Activated CD8-positive, alpha-beta T cell treated with anti-CD3 and anti-CD28 coated beads for 36 hours (primary cell): ENCODE data around the gene P4HA1. TPM values are rescaled to one million over a fixed set of nuclear protein-coding genes. Genes with fewer than 3 reads are reported as not detected.

ENCODE experiments used
- ATAC-seq: fragments of 200-7000 bp; cut with Tn5 transposase; one replicate; pipeline ENCODE4 v1.10.0; 2021; ENCODE audit warnings: mild to moderate bottlenecking, moderate library complexity
- CTCF ChIA-PET: fragments of 350-600 bp; sonication (Branson Sonifier 250); formaldehyde crosslinking; loops from one replicate; lab custom pipeline; 2021; ENCODE audit warnings: antibody characterized with exemption; lab: Charles Lee
- POLR2A ChIA-PET: fragments of 350-600 bp; sonication (Branson Sonifier 250); formaldehyde crosslinking; loops from one replicate; lab custom pipeline; 2021; ENCODE audit warnings: antibody characterized with exemption; lab: Charles Lee
- DNase-seq: peaks from one replicate; pipeline ENCODE4 v3.0.0-alpha.2; 2020
- H3K27ac Mint-ChIP-seq: one replicate; pipeline ENCODE4 v1.8.0; 2021; ENCODE audit warnings: mild to moderate bottlenecking, mixed read lengths
- H3K27me3 Mint-ChIP-seq: one replicate; pipeline ENCODE4 v1.8.0; 2021; ENCODE audit warnings: mixed read lengths
- H3K36me3 Mint-ChIP-seq: one replicate; pipeline ENCODE4 v1.8.0; 2021; ENCODE audit warnings: low read depth, mixed read lengths
- H3K4me1 Mint-ChIP-seq: one replicate; pipeline ENCODE4 v1.8.0; 2021; ENCODE audit warnings: low read depth, mixed read lengths
- H3K4me3 Mint-ChIP-seq: one replicate; pipeline ENCODE4 v1.8.0; 2021; ENCODE audit warnings: mild to moderate bottlenecking, moderate library complexity, mixed read lengths
- H3K9me3 Mint-ChIP-seq: one replicate; pipeline ENCODE4 v1.8.0; 2021; ENCODE audit warnings: mixed read lengths
- CTCF ChIP-seq: fragments of 200-600 bp; IDR thresholded peaks from one replicate; pipeline ENCODE4 v1.8.0; 2022; ENCODE audit warnings: antibody characterized with exemption, mild to moderate bottlenecking
- intact Hi-C: fragments of 100-400 bp; cut with micrococcal nuclease; formaldehyde crosslinking; loops from one replicate; pipeline ENCODE4 v1.10.0; 2022
- total RNA-seq, 2 experiments: library from RNA; stranded (reverse); gene quantifications; one replicate each; pipeline ENCODE4 v1.2.3, GENCODE V29; 2021

The P4HA1 gene
- total RNA-seq, 2 experiments from 2014 or later: 72.2 to 72.3 TPM

DNA sequence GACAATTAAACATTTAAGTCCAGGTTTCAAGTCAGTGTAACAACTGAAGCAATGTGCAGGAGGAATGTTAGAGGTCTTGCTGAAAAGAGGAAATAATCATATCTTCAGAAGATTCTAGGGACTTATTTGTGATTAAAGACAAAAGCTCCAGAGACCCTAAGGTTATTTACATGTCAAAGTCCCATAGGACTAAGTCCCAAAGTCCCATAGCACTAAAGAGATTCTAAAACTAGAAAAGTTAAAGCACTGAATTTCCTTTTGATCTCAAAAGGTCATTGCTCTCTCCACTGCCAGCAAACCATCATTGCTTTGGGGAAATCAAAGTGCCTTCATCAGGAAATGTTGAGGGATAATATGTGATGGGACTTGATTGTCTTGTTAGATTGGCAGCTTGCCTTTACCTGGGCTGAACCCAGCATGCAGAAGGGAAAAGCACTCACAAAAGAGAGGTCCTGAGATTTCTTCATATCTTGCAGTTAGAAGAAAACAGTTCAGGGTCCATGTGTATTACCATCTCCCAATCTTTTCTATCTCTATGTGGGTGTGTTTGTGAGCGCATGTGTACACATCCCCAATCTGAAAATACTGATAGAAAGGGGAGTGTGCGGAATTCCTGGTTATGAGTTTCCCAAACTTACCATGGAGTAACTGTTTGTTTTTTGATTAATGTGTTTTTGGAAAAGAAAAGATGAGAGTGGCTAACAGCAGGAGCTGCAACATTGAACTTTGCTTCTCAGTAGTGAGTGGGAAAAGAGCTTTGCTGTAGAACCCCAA lies 35.4 kb upstream of the P4HA1 start:
- intact Hi-C loops: no loop called here
- DNase-seq (no peak), ATAC-seq (no peak)
- Mint-ChIP-seq H3K27me3 (no peaks in the 10 kb centered on the region), H3K9me3 (no peaks in the 10 kb centered on the region), H3K36me3 (peaks cover 30% of the 10 kb centered on the region), H3K4me3 (no peak overlapping the region), H3K27ac (no peak overlapping the region), H3K4me1 (no peaks in the 10 kb centered on the region)
- TF ChIP-seq CTCF: no peak
- ChIA-PET CTCF (interaction anchor here (8.6 kb wide), 1 partner anchor 26 kb away, joined by 39 read pairs; no protein-coding TSS in a partner anchor), POLR2A (interaction anchor here (0.7 kb wide), 1 partner anchor 145 kb away, joined by 3 read pairs; no protein-coding TSS in a partner anchor)

DNA sequence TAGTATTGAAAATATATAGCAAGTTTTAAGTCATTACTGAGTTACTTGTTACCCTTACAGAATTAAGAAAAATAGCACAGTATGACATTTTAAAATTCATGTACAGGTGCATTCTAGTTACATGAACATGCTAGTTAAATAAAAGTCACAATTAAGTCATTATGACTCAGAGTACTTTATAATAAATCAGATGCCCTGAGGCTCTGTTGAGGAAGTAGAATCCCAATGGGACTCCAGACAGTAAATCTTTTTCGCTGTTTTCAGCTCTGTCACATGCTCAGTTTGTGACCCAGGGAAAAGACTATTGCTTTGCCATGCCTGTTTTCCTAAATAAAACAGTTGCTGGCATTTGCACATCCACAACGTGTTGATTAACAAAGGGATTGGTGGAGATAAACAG lies 34.6 kb upstream of the P4HA1 start:
- no peak for TF ChIP-seq CTCF
- Mint-ChIP-seq H3K27ac (no peak overlapping the region), H3K9me3 (no peaks in the 10 kb centered on the region), H3K4me3 (no peak overlapping the region), H3K36me3 (peaks cover 27% of the 10 kb centered on the region), H3K27me3 (no peaks in the 10 kb centered on the region), H3K4me1 (no peaks in the 10 kb centered on the region)
- DNase-seq: no peak
- no peak for ATAC-seq
- intact Hi-C loops: no loop called here
- POLR2A ChIA-PET: interaction anchor here (0.7 kb wide), 1 partner anchor 145 kb away, joined by 3 read pairs; no protein-coding TSS in a partner anchor
- CTCF ChIA-PET: no interaction called here

DNA sequence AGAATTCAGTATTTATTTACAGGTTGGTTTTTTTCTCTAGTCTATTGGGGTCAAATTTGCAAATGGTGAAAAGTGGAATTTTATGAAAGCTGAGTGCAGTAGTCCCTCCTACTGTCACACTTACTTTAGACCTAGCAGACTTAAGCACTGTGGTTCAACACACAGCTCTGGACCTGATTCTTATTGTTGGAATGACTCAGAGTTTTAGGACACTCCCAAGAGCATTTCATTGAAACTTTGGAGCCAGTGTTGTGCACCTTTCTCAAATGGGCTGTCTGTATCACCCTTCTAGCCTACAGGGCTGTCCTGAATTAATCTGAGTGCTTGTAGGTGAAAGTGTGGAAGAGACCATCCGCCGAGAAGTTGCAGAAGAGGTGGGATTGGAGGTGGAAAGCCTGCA lies 29.7 kb upstream of the P4HA1 start:
- no peak overlapping the region for H3K4me3 Mint-ChIP-seq
- H3K9me3 Mint-ChIP-seq: no peaks in the 10 kb centered on the region
- peaks cover 8% of the 10 kb centered on the region for H3K36me3 Mint-ChIP-seq
- POLR2A ChIA-PET: no interaction called here
- DNase-seq: no peak
- no peak for ATAC-seq
- H3K27ac Mint-ChIP-seq: peak overlapping the region; percentile 43
- no peaks in the 10 kb centered on the region for H3K27me3 Mint-ChIP-seq
- no peak for TF ChIP-seq CTCF
- intact Hi-C loops: no loop called here
- CTCF ChIA-PET: no interaction called here
- no peaks in the 10 kb centered on the region for H3K4me1 Mint-ChIP-seq

DNA sequence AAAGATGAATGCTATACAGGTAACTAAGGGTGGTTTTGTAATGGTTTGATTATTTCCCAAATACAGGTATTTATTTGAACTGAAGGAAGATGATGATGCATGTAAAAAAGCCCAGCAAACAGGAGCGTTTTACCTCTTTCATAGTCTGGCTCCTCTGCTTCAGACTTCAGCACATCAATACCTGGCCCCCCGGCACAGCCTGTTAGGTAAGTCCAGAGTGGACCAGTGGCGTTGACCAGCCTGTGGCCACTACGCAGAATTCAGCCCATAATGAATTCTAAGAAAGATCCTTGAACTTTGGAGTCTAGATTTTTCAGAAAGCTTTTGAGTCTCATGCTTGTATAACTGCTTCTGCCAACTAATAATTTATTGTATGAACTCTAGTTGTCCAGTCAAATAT lies 23.3 kb upstream of the P4HA1 start:
- POLR2A ChIA-PET: no interaction called here
- Mint-ChIP-seq H3K4me3 (no peak overlapping the region), H3K27me3 (no peaks in the 10 kb centered on the region), H3K4me1 (peaks cover 6% of the 10 kb centered on the region), H3K36me3 (peaks cover 9% of the 10 kb centered on the region), H3K27ac (no peak overlapping the region), H3K9me3 (no peaks in the 10 kb centered on the region)
- intact Hi-C loops: no loop called here
- CTCF ChIA-PET: no interaction called here
- no peak for TF ChIP-seq CTCF
- ATAC-seq: no peak
- no peak for DNase-seq

GRCh38 chr10:73119457-73119856 lies 22.8 kb upstream of the P4HA1 start:
- POLR2A ChIA-PET: no interaction called here

More at GRCh38 chr10:73119457-73119856, 22.8 kb upstream of the P4HA1 start:
- ATAC-seq: no peak
- Mint-ChIP-seq H3K27ac (no peak overlapping the region), H3K36me3 (peaks cover 9% of the 10 kb centered on the region), H3K27me3 (no peaks in the 10 kb centered on the region), H3K4me3 (no peak overlapping the region), H3K4me1 (peaks cover 6% of the 10 kb centered on the region), H3K9me3 (no peaks in the 10 kb centered on the region)
- no peak for DNase-seq
- TF ChIP-seq CTCF: no peak
- CTCF ChIA-PET: no interaction called here
- intact Hi-C loops: no loop called here
